HFF-Myc (cell line): Measurements from ENCODE around the gene HBA2.

Experiments used
- DNase-seq: peaks from one replicate; pipeline ENCODE4 v3.0.0-alpha.2; 2011; ENCODE audit warnings: low read depth; ENCODE audit errors: extremely low read depth
- H3K4me3 ChIP-seq: replicated peaks from 2 replicates; pipeline ENCODE4 v1.5.1; 2011; ENCODE audit warnings: low read depth, mild to moderate bottlenecking, control low read depth, low read length
- TF ChIP-seq, protein P1 (sequence below): IDR thresholded peaks from 2 replicates; pipeline ENCODE4 v1.5.1; 2012; ENCODE audit warnings: mild to moderate bottlenecking, low read depth, low read length, control low read depth; ENCODE audit errors: missing control alignments

The HBA2 gene

DNA sequence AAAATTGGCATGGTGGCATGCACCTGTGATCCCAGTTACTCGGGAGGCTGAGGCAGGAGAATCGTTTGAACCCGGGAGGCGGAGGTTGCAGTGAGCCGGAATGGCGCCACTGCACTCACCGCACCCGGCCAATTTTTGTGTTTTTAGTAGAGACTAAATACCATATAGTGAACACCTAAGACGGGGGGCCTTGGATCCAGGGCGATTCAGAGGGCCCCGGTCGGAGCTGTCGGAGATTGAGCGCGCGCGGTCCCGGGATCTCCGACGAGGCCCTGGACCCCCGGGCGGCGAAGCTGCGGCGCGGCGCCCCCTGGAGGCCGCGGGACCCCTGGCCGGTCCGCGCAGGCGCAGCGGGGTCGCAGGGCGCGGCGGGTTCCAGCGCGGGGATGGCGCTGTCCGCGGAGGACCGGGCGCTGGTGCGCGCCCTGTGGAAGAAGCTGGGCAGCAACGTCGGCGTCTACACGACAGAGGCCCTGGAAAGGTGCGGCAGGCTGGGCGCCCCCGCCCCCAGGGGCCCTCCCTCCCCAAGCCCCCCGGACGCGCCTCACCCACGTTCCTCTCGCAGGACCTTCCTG lies 7.5 kb downstream of the HBA2 start, which contains the start of gene HBQ1:
HBQ1 (plus strand) TSS at position 359 of the 575 bp plus-strand sequence; CDS start at position 387, 28 bp downstream.
- TF ChIP-seq, protein P1, sequence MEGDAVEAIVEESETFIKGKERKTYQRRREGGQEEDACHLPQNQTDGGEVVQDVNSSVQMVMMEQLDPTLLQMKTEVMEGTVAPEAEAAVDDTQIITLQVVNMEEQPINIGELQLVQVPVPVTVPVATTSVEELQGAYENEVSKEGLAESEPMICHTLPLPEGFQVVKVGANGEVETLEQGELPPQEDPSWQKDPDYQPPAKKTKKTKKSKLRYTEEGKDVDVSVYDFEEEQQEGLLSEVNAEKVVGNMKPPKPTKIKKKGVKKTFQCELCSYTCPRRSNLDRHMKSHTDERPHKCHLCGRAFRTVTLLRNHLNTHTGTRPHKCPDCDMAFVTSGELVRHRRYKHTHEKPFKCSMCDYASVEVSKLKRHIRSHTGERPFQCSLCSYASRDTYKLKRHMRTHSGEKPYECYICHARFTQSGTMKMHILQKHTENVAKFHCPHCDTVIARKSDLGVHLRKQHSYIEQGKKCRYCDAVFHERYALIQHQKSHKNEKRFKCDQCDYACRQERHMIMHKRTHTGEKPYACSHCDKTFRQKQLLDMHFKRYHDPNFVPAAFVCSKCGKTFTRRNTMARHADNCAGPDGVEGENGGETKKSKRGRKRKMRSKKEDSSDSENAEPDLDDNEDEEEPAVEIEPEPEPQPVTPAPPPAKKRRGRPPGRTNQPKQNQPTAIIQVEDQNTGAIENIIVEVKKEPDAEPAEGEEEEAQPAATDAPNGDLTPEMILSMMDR: peak; percentile 33
- no peak for DNase-seq
- peak within 1 kb of the TSS; percentile 39 for H3K4me3 ChIP-seq

DNA sequence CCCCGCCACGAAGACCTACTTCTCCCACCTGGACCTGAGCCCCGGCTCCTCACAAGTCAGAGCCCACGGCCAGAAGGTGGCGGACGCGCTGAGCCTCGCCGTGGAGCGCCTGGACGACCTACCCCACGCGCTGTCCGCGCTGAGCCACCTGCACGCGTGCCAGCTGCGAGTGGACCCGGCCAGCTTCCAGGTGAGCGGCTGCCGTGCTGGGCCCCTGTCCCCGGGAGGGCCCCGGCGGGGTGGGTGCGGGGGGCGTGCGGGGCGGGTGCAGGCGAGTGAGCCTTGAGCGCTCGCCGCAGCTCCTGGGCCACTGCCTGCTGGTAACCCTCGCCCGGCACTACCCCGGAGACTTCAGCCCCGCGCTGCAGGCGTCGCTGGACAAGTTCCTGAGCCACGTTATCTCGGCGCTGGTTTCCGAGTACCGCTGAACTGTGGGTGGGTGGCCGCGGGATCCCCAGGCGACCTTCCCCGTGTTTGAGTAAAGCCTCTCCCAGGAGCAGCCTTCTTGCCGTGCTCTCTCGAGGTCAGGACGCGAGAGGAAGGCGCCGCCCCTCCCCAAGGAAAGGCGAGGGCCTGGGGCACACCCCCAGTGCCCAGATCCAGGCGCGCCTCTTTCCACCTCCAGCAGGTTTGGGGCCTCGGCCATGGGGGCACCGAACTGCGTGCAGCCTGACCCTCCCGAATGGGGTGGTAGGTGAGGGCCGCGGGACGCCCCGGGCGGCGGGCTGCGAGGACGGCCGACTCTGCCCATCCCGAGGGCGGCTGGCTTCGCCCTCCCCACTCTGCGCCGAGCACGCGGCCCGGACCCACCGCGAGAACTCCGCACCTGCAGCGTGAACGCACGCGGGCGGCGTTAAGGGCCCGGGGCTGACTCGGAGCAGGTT lies 8.2 kb downstream of the HBA2 start:
- DNase-seq: no peak
- TF ChIP-seq, protein P1: no peak
- H3K4me3 ChIP-seq: peak overlapping the region; percentile 39

DNA sequence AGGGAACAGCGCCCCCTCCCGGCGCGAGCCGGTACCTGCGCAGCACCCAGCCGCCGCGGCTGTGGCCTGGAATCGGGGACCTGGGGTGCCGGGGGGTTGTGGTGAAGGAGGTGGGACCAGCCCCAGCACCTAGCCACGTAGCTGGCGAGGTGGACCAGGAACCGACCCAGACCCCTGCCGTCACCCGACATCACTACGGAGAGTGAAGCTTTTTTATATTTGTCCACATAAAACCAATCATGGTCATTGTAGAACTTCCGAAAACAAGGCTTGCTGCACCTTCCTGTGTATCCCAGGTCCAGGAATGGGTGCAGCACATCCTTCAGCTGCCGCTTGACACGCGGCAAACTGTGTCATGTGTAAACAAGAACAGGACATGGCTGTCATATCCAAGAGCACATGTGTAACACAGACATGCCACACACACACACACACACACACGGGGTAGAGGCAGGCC lies 8.9 kb downstream of the HBA2 start:
- DNase-seq: no peak
- TF ChIP-seq, protein P1: peak; percentile 86
- peak overlapping the region; percentile 39 for H3K4me3 ChIP-seq

DNA sequence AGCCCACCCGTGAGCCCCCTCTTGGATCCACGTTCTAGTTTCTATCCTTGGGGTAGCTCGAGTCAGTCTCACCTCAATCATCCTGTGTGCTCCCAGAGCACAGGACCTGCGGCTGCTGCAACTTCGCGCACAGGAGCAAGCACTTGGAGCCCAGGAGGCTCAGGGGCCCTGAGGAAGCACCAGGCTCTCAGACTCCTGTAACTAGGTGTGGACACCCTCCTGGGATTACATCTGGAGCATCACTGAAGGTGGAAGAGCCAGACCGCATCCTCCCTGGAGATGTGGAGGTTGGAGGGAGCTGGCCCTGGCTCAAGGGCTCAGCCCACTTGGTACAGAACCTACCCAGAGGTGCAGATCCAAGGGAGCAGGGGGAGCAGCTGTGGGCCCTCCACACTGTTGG lies 10.3 kb downstream of the HBA2 start:
- TF ChIP-seq, protein P1: no peak
- H3K4me3 ChIP-seq: no peak overlapping the region
- DNase-seq: no peak

DNA sequence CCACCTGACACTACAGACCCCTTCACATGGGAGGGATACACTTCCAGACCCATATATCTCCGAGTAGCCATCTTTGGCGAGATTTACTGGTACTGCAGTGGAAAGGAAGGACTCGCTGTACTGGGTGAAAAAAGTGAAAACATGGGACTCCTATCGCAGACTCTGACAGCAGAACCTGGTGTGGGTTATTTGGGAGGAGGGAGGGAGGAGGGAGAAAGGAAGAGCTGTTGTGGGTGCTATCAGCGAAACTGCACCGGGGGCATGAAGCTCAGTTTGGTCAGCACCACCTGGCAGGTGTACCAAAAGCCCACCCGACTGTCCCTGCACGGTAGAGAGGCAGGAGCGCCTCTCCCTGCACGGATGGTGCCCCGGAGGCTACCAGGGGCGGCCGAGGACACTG lies 12.5 kb downstream of the HBA2 start:
- TF ChIP-seq, protein P1: no peak

DNA sequence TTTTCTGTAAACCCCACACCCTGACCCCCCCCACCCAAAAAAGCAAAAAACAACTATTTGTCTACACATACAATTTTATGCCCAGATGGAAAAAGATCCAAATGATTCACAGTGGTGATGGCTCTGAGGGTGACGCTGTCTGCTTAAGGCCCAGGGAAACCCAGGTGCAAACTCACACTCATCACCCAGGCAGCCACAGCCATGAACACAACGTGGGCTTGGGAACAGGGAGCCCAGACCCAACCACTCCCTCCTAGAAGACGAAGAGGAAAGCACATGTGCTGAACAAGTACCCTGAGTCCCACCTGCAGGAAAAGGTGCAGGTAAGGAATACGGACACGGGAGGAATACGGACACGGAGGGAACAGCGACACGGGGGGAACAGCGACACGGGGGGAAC lies 13.0 kb downstream of the HBA2 start:
- no peak overlapping the region for H3K4me3 ChIP-seq
- DNase-seq: no peak
- TF ChIP-seq, protein P1: no peak

More for the DNA sequence above, 12.5 kb downstream of the HBA2 start:
- H3K4me3 ChIP-seq: no peak overlapping the region
- no peak for DNase-seq
